Aorta (tissue), 5 donors: ENCODE results near the gene E2F3. TPM values are rescaled to one million over a fixed set of nuclear protein-coding genes. Genes with fewer than 3 reads are reported as not detected.
A peak's percentile ranks its signal among the peaks of the same experiment; 100 is the strongest.

Source experiments
- ATAC-seq: fragments of 200-7000 bp; cut with Tn5 transposase; one replicate; pipeline ENCODE4 v1.9.1; 2022; ENCODE audit warnings: moderate library complexity; ENCODE audit not compliant: low FRiP score
- DNase-seq, 2 donors: peaks; one replicate each; pipeline ENCODE4 v3.0.0-alpha.2; 2020
- H3K27ac ChIP-seq, 2 donors: one replicate each; pipeline ENCODE4 v1.5.1; 2013; ENCODE audit warnings: low read length in 2 of 2, mild to moderate bottlenecking in 2 of 2, moderate library complexity in 2 of 2, control low read depth in 1 of 2, inconsistent platforms in 1 of 2, low read depth in 1 of 2
- H3K27me3 ChIP-seq, 2 donors: one replicate each; pipeline ENCODE4 v1.6.1; 2013; ENCODE audit warnings: control low read depth in 1 of 2, low read length in 1 of 2, mild to moderate bottlenecking in 1 of 2, moderate library complexity in 1 of 2; ENCODE audit not compliant: insufficient read depth in 2 of 2, control insufficient read depth in 1 of 2
- H3K36me3 ChIP-seq, 2 donors: one replicate each; pipeline ENCODE4 v1.6.1; 2013; ENCODE audit warnings: control low read depth in 1 of 2, low read length in 1 of 2, mild to moderate bottlenecking in 1 of 2; ENCODE audit not compliant: insufficient read depth in 2 of 2, control insufficient read depth in 1 of 2
- H3K4me1 ChIP-seq, 2 donors: one replicate each; pipeline ENCODE4 v1.6.1; 2013; ENCODE audit warnings: low read length in 2 of 2, control low read depth in 1 of 2, mild to moderate bottlenecking in 1 of 2, moderate library complexity in 1 of 2; ENCODE audit not compliant: insufficient read depth in 2 of 2, control insufficient read depth in 1 of 2
- H3K4me3 ChIP-seq, 2 donors: one replicate each; pipeline ENCODE4 v1.5.1; 2013; ENCODE audit warnings: low read length in 2 of 2, control low read depth in 1 of 2, mild to moderate bottlenecking in 1 of 2
- H3K9me3 ChIP-seq: one replicate; pipeline ENCODE4 v1.6.1; 2013; ENCODE audit warnings: mild to moderate bottlenecking, low read length; ENCODE audit not compliant: control insufficient read depth
- WGBS, 2 donors: extraction: QIAGEN DNeasy Blood & Tissue Kit; methylation state at CpG; one replicate each; pipeline ENCODE4 v1.1.7; 2013; 5-methylcytosine and 5-hydroxymethylcytosine counted together
- intact Hi-C, 2 donors: fragments of 100-400 bp; cut with DNase I; formaldehyde crosslinking; loops; one replicate each; pipeline versions ENCODE4 v1.14.2 to v1.15.0; 2022
- polyA plus RNA-seq, 2 donors: library from polyadenylated mRNA; stranded (reverse); fragments of 200-250 nt; gene quantifications; one replicate each; pipeline ENCODE4 v1.2.3, GENCODE V29; 2013
- total RNA-seq, 2 donors: library from RNA; stranded (reverse); fragmentation: NEBNext Ultra II Directional; extraction: Animal tissue kit (Norgen Biotek cat#: 25700); gene quantifications; one replicate each; pipeline ENCODE4 v1.2.1, GENCODE V29; 2021
- donor health status: healthy with polysubstance abuse.
- donor health status: Bipolar disorder and iron deficiency.
- donor health status: DM: no; HTN: no; CAD: no.
- donor health status: DM: no; HTN: no; CAD: no.
- donor health status: DM: yes; HTN: yes; CAD: no.

Gene E2F3
- total and polyA plus RNA-seq, 4 donors, result 3.3 to 15.5 (median 10.2) TPM

- Histone ChIP-seq H3K27me3 (no peaks in the 10 kb centered on the region), H3K9me3 (no peaks in the 10 kb centered on the region), H3K27ac (peak overlapping the region in 1 of 2 donors; percentile 62), H3K4me1 (peaks cover 0 to 4% of the 10 kb centered on the region in 2 donors), H3K4me3 (peak overlapping the region; percentile 92 to 94), H3K36me3 (no peaks in the 10 kb centered on the region)
- intact Hi-C loops, result loop anchor here (5.0 kb wide), 4 partner anchors 33 to 112 kb away; no protein-coding TSS in a partner anchor
- DNase-seq (no peak), ATAC-seq (no peak)
- 0 to 2% methylated on average over 6 of the region's 6 CpGs for WGBS, 2 donors
These were observed 3.0 kb downstream of the E2F3 start for GRCh38 chr6:20404641-20405032.

- Histone ChIP-seq H3K36me3 (no peaks in the 10 kb centered on the region), H3K27ac (no peak overlapping the region), H3K9me3 (no peaks in the 10 kb centered on the region), H3K4me3 (no peak overlapping the region), H3K4me1 (peaks cover 0 to 4% of the 10 kb centered on the region in 2 donors), H3K27me3 (no peaks in the 10 kb centered on the region)
- ATAC-seq (no peak), DNase-seq (no peak)
- intact Hi-C loops, result no loop called here
- 86 to 88% methylated on average over 4 of the region's 4 CpGs for WGBS, 2 donors
These were observed 7.2 kb downstream of the E2F3 start for GRCh38 chr6:20408851-20409250.

GRCh38 chr6:20409427-20409971, 7.8 kb downstream of the E2F3 start:
- no peaks in the 10 kb centered on the region for H3K27me3 ChIP-seq
- H3K9me3 ChIP-seq, result no peaks in the 10 kb centered on the region
- peak overlapping the region; percentile 23 to 54 for H3K27ac ChIP-seq
- H3K36me3 ChIP-seq, result no peaks in the 10 kb centered on the region
- peak overlapping the region in 1 of 2 donors; percentile 22 for H3K4me3 ChIP-seq
- 18 to 20% methylated on average over 6 of the region's 6 CpGs for WGBS, 2 donors
- DNase-seq, result no peak
- H3K4me1 ChIP-seq, result peaks cover 0 to 4% of the 10 kb centered on the region in 2 donors
- ATAC-seq, result no peak
- intact Hi-C loops, result no loop called here

GRCh38 chr6:20411544-20411943, 9.9 kb downstream of the E2F3 start:
- Histone ChIP-seq H3K27ac (no peak overlapping the region), H3K36me3 (no peaks in the 10 kb centered on the region), H3K4me3 (no peak overlapping the region), H3K27me3 (no peaks in the 10 kb centered on the region), H3K9me3 (no peaks in the 10 kb centered on the region), H3K4me1 (peaks cover 0 to 11% of the 10 kb centered on the region in 2 donors)
- intact Hi-C loops, result loop anchor here in 1 of 2 donors (5.0 kb wide), 1 partner anchor 776 kb away; no protein-coding TSS in a partner anchor
- ATAC-seq (no peak), DNase-seq (no peak)
- 95 to 97% methylated on average over 8 of the region's 8 CpGs for WGBS, 2 donors

GRCh38 chr6:20411953-20412681, 10.4 kb downstream of the E2F3 start:
- 50 to 52% methylated on average over 12 of the region's 12 CpGs for WGBS, 2 donors
- H3K4me1 ChIP-seq, result peaks cover 0 to 14% of the 10 kb centered on the region in 2 donors
- peak; percentile 44 for ATAC-seq
- intact Hi-C loops, result loop anchor here in 1 of 2 donors (5.0 kb wide), 1 partner anchor 775 kb away; no protein-coding TSS in a partner anchor
- no peak for DNase-seq
- no peaks in the 10 kb centered on the region for H3K27me3 ChIP-seq
- no peak overlapping the region for H3K4me3 ChIP-seq
- H3K36me3 ChIP-seq, result no peaks in the 10 kb centered on the region
- peak overlapping the region; percentile 33 to 48 for H3K27ac ChIP-seq
- no peaks in the 10 kb centered on the region for H3K9me3 ChIP-seq

GRCh38 chr6:20412682-20413073, 11.0 kb downstream of the E2F3 start:
- H3K4me3 ChIP-seq, result no peak overlapping the region
- H3K36me3 ChIP-seq, result no peaks in the 10 kb centered on the region
- H3K4me1 ChIP-seq, result peaks cover 0 to 14% of the 10 kb centered on the region in 2 donors
- ATAC-seq (peak; percentile 71), DNase-seq (no peak)
- H3K27ac ChIP-seq, result peak overlapping the region in 1 of 2 donors; percentile 33
- no peaks in the 10 kb centered on the region for H3K27me3 ChIP-seq
- intact Hi-C loops, result loop anchor here in 1 of 2 donors (5.0 kb wide), 1 partner anchor 775 kb away; no protein-coding TSS in a partner anchor
- H3K9me3 ChIP-seq, result no peaks in the 10 kb centered on the region
- WGBS, 2 donors, result 2 to 5% methylated on average over 5 of the region's 5 CpGs

GRCh38 chr6:20413826-20414225, 12.1 kb downstream of the E2F3 start:
- ATAC-seq (no peak), DNase-seq (no peak)
- intact Hi-C loops, result loop anchor here in 1 of 2 donors (5.0 kb wide), 1 partner anchor 773 kb away; no protein-coding TSS in a partner anchor
- Histone ChIP-seq H3K4me1 (peaks cover 0 to 12% of the 10 kb centered on the region in 2 donors), H3K27me3 (no peaks in the 10 kb centered on the region), H3K4me3 (no peak overlapping the region), H3K9me3 (no peaks in the 10 kb centered on the region), H3K36me3 (no peaks in the 10 kb centered on the region), H3K27ac (no peak overlapping the region)
- 93% methylated on average over 3 of the region's 3 CpGs for WGBS, 2 donors

GRCh38 chr6:20414711-20415110, 13.0 kb downstream of the E2F3 start:
- H3K4me1 ChIP-seq, result peaks cover 0 to 10% of the 10 kb centered on the region in 2 donors
- WGBS, 2 donors, result 96 to 97% methylated on average over 8 of the region's 8 CpGs
- H3K4me3 ChIP-seq, result no peak overlapping the region
- ATAC-seq (no peak), DNase-seq (no peak)
- intact Hi-C loops, result loop anchor here in 1 of 2 donors (5.0 kb wide), 1 partner anchor 773 kb away; no protein-coding TSS in a partner anchor
- no peaks in the 10 kb centered on the region for H3K36me3 ChIP-seq
- H3K27ac ChIP-seq, result no peak overlapping the region
- no peaks in the 10 kb centered on the region for H3K27me3 ChIP-seq
- no peaks in the 10 kb centered on the region for H3K9me3 ChIP-seq
